ENCODE measurements around the gene CLK4.

Gene CLK4

GRCh38 chr5:178619390-178619789, 7.5 kb downstream of the CLK4 start:
- no peak overlapping the region for H3K4me3 ChIP-seq
- no peaks in the 10 kb centered on the region for H3K27me3 ChIP-seq
- peaks cover 44% of the 10 kb centered on the region for H4K20me1 ChIP-seq
- peaks cover 34% of the 10 kb centered on the region for H3K4me1 ChIP-seq
- H3K27ac ChIP-seq, result no peak overlapping the region
- no peak for TF ChIP-seq Cebpa-rat (IDR thresholded peaks at IDR 0.05)
- no peak overlapping the region for H3K9ac ChIP-seq
- H3K9me3 ChIP-seq, result no peaks in the 10 kb centered on the region
- no peak overlapping the region for H3K4me2 ChIP-seq
- H3K36me3 ChIP-seq, result peaks cover 87% of the 10 kb centered on the region

- H3K9me3 ChIP-seq, result no peaks in the 10 kb centered on the region
- H3K4me1 ChIP-seq, result peaks cover 11% of the 10 kb centered on the region; the same call in 1 of the 2 replicates
- no peak overlapping the region for H3K27ac ChIP-seq
- no peak for TF ChIP-seq Cebpa-rat (IDR thresholded peaks at IDR 0.05)
- H3K4me2 ChIP-seq, result no peak overlapping the region
- H3K27me3 ChIP-seq, result no peaks in the 10 kb centered on the region
- H3K36me3 ChIP-seq, result peaks cover 98% of the 10 kb centered on the region
- peaks cover 12% of the 10 kb centered on the region; the same call in 1 of the 2 replicates for H4K20me1 ChIP-seq
- H3K4me3 ChIP-seq, result no peak overlapping the region
- H3K9ac ChIP-seq, result no peak overlapping the region
These were observed 14.6 kb downstream of the CLK4 start for GRCh38 chr5:178612299-178612698.

- Histone ChIP-seq H3K27ac (no peak overlapping the region), H3K9me3 (peaks cover 6% of the 10 kb centered on the region; the same call in 1 of the 2 replicates), H3K4me3 (no peak overlapping the region), H3K4me1 (no peaks in the 10 kb centered on the region), H3K4me2 (no peak overlapping the region), H3K9ac (no peak overlapping the region), H4K20me1 (peaks cover 6% of the 10 kb centered on the region; the same call in 1 of the 2 replicates), H3K27me3 (no peaks in the 10 kb centered on the region), H3K36me3 (peaks cover 97% of the 10 kb centered on the region)
- no peak for TF ChIP-seq Cebpa-rat (IDR thresholded peaks at IDR 0.05)
These were observed 20.6 kb downstream of the CLK4 start for GRCh38 chr5:178606269-178606668.

GRCh38 chr5:178605788-178606187, 21.1 kb downstream of the CLK4 start:
- Histone ChIP-seq H3K4me1 (no peaks in the 10 kb centered on the region), H3K9ac (no peak overlapping the region), H3K36me3 (peaks cover 97% of the 10 kb centered on the region), H4K20me1 (peaks cover 6% of the 10 kb centered on the region; the same call in 1 of the 2 replicates), H3K27ac (no peak overlapping the region), H3K4me3 (no peak overlapping the region), H3K27me3 (no peaks in the 10 kb centered on the region), H3K4me2 (no peak overlapping the region), H3K9me3 (peaks cover 6% of the 10 kb centered on the region; the same call in 1 of the 2 replicates)
- TF ChIP-seq Cebpa-rat (IDR thresholded peaks at IDR 0.05), result no peak

- Histone ChIP-seq H3K9ac (no peak overlapping the region), H3K36me3 (peaks cover 88% of the 10 kb centered on the region), H3K4me3 (no peak overlapping the region), H3K4me1 (no peaks in the 10 kb centered on the region), H4K20me1 (peaks cover 6% of the 10 kb centered on the region; the same call in 1 of the 2 replicates), H3K27ac (no peak overlapping the region), H3K4me2 (no peak overlapping the region), H3K9me3 (peaks cover 17% of the 10 kb centered on the region), H3K27me3 (no peaks in the 10 kb centered on the region)
- TF ChIP-seq Cebpa-rat (IDR thresholded peaks at IDR 0.05), result no peak
These were observed 24.1 kb downstream of the CLK4 start for GRCh38 chr5:178602752-178603151.

GRCh38 chr5:178595750-178596149, 31.1 kb downstream of the CLK4 start:
- H3K4me1 ChIP-seq, result 0 out of 2 replicates have a peak, but pooled peaks cover 2% of the 10 kb centered on the region
- no peak for TF ChIP-seq Cebpa-rat (IDR thresholded peaks at IDR 0.05)
- no peak overlapping the region for H3K4me2 ChIP-seq
- H3K9me3 ChIP-seq, result peaks cover 49% of the 10 kb centered on the region
- H3K9ac ChIP-seq, result no peak overlapping the region
- H3K27ac ChIP-seq, result no peak overlapping the region
- H3K36me3 ChIP-seq, result peaks cover 40% of the 10 kb centered on the region
- H3K4me3 ChIP-seq, result no peak overlapping the region
- peaks cover 21% of the 10 kb centered on the region for H3K27me3 ChIP-seq
- peaks cover 24% of the 10 kb centered on the region for H4K20me1 ChIP-seq

- peaks cover 27% of the 10 kb centered on the region for H3K27me3 ChIP-seq
- no peak overlapping the region for H3K27ac ChIP-seq
- TF ChIP-seq Cebpa-rat (IDR thresholded peaks at IDR 0.05), result no peak
- peaks cover 49% of the 10 kb centered on the region for H3K9me3 ChIP-seq
- H3K4me2 ChIP-seq, result no peak overlapping the region
- H4K20me1 ChIP-seq, result peaks cover 30% of the 10 kb centered on the region
- H3K4me3 ChIP-seq, result no peak overlapping the region
- H3K4me1 ChIP-seq, result peaks cover 8% of the 10 kb centered on the region; the same call in 1 of the 2 replicates
- H3K9ac ChIP-seq, result no peak overlapping the region
- peaks cover 34% of the 10 kb centered on the region for H3K36me3 ChIP-seq
These were observed 31.7 kb downstream of the CLK4 start for GRCh38 chr5:178595150-178595549.

GRCh38 chr5:178590924-178591423, 35.9 kb downstream of the CLK4 start:
- H3K4me1 ChIP-seq, result peaks cover 19% of the 10 kb centered on the region
- H3K27ac ChIP-seq, result no peak overlapping the region
- H3K4me3 ChIP-seq, result peak overlapping the region; percentile 70
- H3K9ac ChIP-seq, result no peak overlapping the region
- H3K36me3 ChIP-seq, result peaks cover 7% of the 10 kb centered on the region; the same call in 1 of the 2 replicates
- peaks cover 21% of the 10 kb centered on the region for H3K9me3 ChIP-seq
- H3K27me3 ChIP-seq, result peaks cover 58% of the 10 kb centered on the region
- peak overlapping the region; percentile 99 for H3K4me2 ChIP-seq
- no peak for TF ChIP-seq Cebpa-rat (IDR thresholded peaks at IDR 0.05)
- H4K20me1 ChIP-seq, result peaks cover 54% of the 10 kb centered on the region

GRCh38 chr5:178590141-178590923, 36.5 kb downstream of the CLK4 start, which contains the start of gene COL23A1:
Gene COL23A1 (minus strand): TSS chr5:178590393.
- peak within 1 kb of the TSS; percentile 99 for H3K4me2 ChIP-seq
- no peak for TF ChIP-seq Cebpa-rat (IDR thresholded peaks at IDR 0.05)

More at GRCh38 chr5:178590141-178590923, 36.5 kb downstream of the CLK4 start, which contains the start of gene COL23A1:
- peaks cover 58% of the 10 kb centered on the region for H3K27me3 ChIP-seq
- H4K20me1 ChIP-seq, result peaks cover 54% of the 10 kb centered on the region
- no peak within 1 kb of the TSS for H3K27ac ChIP-seq
- peak within 1 kb of the TSS; percentile 48; the same call in 1 of the 2 replicates for H3K9ac ChIP-seq
- peaks cover 7% of the 10 kb centered on the region; the same call in 1 of the 2 replicates for H3K36me3 ChIP-seq
- H3K4me1 ChIP-seq, result peaks cover 19% of the 10 kb centered on the region
- peaks cover 18% of the 10 kb centered on the region for H3K9me3 ChIP-seq
- peak within 1 kb of the TSS; percentile 70 for H3K4me3 ChIP-seq
